Thyroid gland (tissue), 4 donors: ENCODE data around the gene AP3S2. TPM values are rescaled to one million over a fixed set of nuclear protein-coding genes. Genes with fewer than 3 reads are reported as not detected.

ENCODE experiments used
- DNase-seq, 2 donors: peaks; one replicate each; pipeline ENCODE4 v3.0.0-alpha.2; 2019
- H3K27ac ChIP-seq, 3 donors: fragments of 200-600 bp; sonication (generic); 1 replicate in 2 of 3; 2 replicates in 1 of 3; pipeline ENCODE4 v1.5.1; 2016 to 2019; ENCODE audit warnings: mild to moderate bottlenecking in 1 of 3, moderate library complexity in 1 of 3
- H3K27me3 ChIP-seq: fragments of 200-600 bp; sonication (generic); one replicate; pipeline ENCODE4 v1.5.1; 2019
- H3K36me3 ChIP-seq, 2 donors: fragments of 200-600 bp; sonication (generic); one replicate each; pipeline ENCODE4 v1.5.1; 2016 to 2019
- H3K4me1 ChIP-seq, 2 donors: fragments of 200-600 bp; sonication (generic); one replicate each; pipeline ENCODE4 v1.5.1; 2017 to 2019
- H3K4me3 ChIP-seq, 3 donors: fragments of 200-600 bp; sonication (generic); replicated peaks in 1 of 3; 1 replicate in 2 of 3; 2 replicates in 1 of 3; pipeline ENCODE4 v1.5.1; 2016; ENCODE audit warnings: mild to moderate bottlenecking in 1 of 3
- H3K9me3 ChIP-seq: fragments of 200-600 bp; sonication (generic); one replicate; pipeline ENCODE4 v1.5.1; 2017
- POLR2A ChIP-seq, 2 donors: fragments of 450-650 bp; IDR thresholded peaks; one replicate each; pipeline ENCODE4 v1.6.1; 2017; ENCODE audit warnings: antibody characterized with exemption in 2 of 2, mild to moderate bottlenecking in 2 of 2, moderate library complexity in 1 of 2
- WGBS, 2 donors: methylation state at CpG; one replicate each; pipeline ENCODE4 v1.1.5; 2017; 5-methylcytosine and 5-hydroxymethylcytosine counted together
- intact Hi-C: fragments of 100-400 bp; cut with DNase I; formaldehyde crosslinking; loops from one replicate; pipeline ENCODE4 v1.15.1; 2023
- total RNA-seq, 4 donors: library from RNA; depleted of rRNA; stranded (reverse); fragments of >200 nt; gene quantifications; one replicate each; pipeline ENCODE4 v1.2.3, GENCODE V29; 2016
- TF ChIP-seq, protein P1 (sequence below), 6 experiments: fragments of 200-600 bp in 3 of 6; fragments of 450-650 bp in 3 of 6; sonication (generic) in 3 of 6; IDR thresholded peaks; one replicate each; pipeline ENCODE4 v1.5.1; 2016 to 2019; ENCODE audit warnings: antibody characterized with exemption in 6 of 6, mild to moderate bottlenecking in 2 of 6, inconsistent platforms in 1 of 6, moderate library complexity in 1 of 6

AP3S2 gene
- total RNA-seq, 4 donors from 2014 or later = 59.6 to 98.6 (median 67.6) TPM

DNA sequence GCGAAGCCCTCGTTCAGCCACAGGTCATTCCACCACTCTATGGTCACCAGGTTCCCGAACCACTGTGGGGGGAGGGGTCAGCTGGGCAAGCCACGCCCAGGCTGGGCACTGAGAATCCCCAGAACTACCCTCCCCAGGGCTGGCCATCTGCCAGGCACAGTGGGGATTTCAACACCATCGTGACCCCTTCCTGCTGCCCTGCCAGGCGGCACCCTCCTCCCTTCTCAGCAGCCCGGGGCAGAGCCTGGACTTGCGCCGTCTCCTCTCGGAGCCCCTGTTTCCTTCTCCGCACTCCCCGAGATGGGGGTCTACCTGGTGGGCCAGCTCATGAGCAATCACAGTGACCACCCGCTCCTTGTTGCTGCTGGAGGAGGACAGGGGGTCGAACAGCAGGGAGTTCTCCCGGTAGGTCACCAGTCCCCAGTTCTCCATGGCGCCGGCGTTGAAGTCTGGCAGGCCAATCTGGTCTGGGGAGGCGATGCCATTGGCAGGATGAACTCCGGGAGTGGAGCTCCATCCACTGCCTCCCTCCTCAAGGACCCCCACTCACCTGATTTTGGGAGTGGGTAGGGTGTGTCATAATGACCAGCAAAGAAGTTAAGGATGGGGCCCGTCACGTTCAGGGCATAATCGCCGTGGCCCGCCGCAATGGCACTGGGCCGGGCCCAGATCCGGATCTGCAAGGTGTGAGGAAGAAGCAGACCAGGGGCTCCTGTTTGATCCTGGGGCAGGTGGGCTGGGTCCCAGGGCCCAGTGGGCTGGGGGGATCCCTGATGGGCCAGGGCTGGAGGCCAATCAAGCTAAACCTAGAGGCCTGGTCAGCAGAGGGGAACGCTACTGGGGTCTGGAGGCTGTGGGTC, 89.6 kb downstream of the AP3S2 start:
- Histone ChIP-seq H3K4me3 (no peak overlapping the region), H3K27me3 (no peaks in the 10 kb centered on the region), H3K36me3 (no peaks in the 10 kb centered on the region), H3K4me1 (peaks cover 0 to 5% of the 10 kb centered on the region in 2 donors), H3K27ac (no peak overlapping the region), H3K9me3 (no peaks in the 10 kb centered on the region)
- DNase-seq = no peak
- no peak for TF ChIP-seq POLR2A (IDR thresholded peaks at IDR 0.05)
- TF ChIP-seq, protein P1, sequence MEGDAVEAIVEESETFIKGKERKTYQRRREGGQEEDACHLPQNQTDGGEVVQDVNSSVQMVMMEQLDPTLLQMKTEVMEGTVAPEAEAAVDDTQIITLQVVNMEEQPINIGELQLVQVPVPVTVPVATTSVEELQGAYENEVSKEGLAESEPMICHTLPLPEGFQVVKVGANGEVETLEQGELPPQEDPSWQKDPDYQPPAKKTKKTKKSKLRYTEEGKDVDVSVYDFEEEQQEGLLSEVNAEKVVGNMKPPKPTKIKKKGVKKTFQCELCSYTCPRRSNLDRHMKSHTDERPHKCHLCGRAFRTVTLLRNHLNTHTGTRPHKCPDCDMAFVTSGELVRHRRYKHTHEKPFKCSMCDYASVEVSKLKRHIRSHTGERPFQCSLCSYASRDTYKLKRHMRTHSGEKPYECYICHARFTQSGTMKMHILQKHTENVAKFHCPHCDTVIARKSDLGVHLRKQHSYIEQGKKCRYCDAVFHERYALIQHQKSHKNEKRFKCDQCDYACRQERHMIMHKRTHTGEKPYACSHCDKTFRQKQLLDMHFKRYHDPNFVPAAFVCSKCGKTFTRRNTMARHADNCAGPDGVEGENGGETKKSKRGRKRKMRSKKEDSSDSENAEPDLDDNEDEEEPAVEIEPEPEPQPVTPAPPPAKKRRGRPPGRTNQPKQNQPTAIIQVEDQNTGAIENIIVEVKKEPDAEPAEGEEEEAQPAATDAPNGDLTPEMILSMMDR (IDR thresholded peaks at IDR 0.05) = no peak
- intact Hi-C loops = no loop called here
- WGBS, 2 donors = 90 to 92% methylated on average over 26 to 28 of the region's 29 CpGs

DNA sequence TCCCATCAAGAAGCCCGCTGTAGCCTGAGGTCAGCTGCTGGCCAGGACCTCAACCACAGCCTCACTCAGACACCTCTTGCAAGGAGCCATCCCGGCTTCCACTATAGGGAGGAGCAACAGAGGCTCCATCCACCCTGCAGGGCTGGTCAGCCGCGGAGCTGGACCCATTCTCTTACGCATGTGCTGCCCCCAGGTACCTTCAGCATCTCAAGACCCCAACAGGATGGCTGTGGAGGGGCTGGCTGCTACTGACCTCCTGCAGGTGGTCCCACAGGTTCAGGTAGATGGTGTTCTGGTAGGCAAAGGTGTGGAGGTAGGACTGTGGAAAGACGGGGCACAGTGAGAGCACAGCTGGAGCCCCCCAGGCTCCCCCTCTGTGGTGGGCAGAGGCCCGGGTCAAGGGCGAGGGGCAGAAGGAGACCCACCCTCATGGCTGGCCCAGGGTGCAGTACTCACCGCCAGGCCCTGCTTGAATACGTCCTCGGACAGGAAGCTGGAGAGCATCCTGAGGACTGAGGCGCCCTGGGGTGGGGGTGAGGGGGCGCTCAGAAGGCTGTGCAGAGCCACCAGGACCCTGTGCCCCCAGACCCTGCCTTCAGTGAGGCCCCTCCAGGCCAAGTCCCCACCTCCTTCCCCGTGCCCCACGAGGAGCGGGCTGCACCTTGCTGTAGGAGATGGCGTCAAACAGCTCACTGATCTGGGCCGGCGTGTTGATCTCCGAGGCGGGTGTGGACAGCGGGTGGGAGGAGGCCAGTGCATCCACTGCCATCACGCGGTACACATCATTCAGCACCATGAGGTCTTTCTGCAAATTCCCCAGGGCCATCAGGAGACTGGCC, 90.6 kb downstream of the AP3S2 start:
- TF ChIP-seq POLR2A (IDR thresholded peaks at IDR 0.05) = no peak
- TF ChIP-seq, protein P1 (IDR thresholded peaks at IDR 0.05) = no peak
- Histone ChIP-seq H3K4me3 (no peak overlapping the region), H3K27ac (no peak overlapping the region), H3K4me1 (peaks cover 0 to 5% of the 10 kb centered on the region in 2 donors), H3K36me3 (no peaks in the 10 kb centered on the region), H3K9me3 (no peaks in the 10 kb centered on the region), H3K27me3 (no peaks in the 10 kb centered on the region)
- intact Hi-C loops = no loop called here
- DNase-seq = no peak
- 90 to 98% methylated on average over 14 to 18 of the region's 24 CpGs for WGBS, 2 donors

DNA sequence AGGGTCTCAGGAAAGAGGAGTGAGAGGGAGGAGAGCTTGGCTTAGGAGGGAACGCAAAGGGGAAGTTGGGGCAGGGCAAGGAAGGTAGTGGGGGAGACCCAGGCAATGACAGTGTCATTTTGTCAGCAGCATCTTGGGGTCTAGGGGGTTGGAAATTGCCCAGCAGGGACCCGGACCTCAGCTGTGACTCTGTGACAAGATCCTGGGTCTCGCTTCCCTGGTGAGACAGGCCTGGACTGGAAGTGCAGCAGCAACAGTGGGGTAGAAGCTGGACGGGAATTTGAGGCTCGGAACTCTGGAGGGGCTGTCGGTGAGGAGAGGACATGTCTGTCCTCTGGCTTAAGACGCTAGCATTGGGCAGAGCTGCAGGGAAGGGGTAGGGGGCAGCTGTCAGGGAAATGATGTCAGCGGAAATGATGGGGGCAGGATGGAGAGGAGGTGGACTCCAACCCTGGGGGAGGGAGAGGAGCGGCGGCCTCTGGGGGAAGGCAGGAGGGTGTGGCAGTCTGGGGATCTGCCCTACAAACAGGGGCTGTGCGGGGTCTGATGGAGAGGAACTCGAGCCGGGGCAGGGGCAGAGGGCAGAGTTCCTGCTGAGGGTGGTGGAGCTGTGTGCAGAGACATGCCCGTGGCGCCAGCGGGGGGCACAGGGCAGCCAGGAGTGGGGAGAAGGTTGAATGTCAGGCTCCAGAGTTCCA, 91.4 kb downstream of the AP3S2 start:
- H3K27me3 ChIP-seq = no peaks in the 10 kb centered on the region
- no peaks in the 10 kb centered on the region for H3K36me3 ChIP-seq
- H3K9me3 ChIP-seq = no peaks in the 10 kb centered on the region
- H3K27ac ChIP-seq = no peak overlapping the region
- no peak for DNase-seq
- H3K4me3 ChIP-seq = no peak overlapping the region
- WGBS, 2 donors = 77 to 78% methylated on average over 16 of the region's 16 CpGs
- peaks cover 0 to 5% of the 10 kb centered on the region in 2 donors for H3K4me1 ChIP-seq
- TF ChIP-seq POLR2A (IDR thresholded peaks at IDR 0.05) = no peak
- TF ChIP-seq, protein P1 (IDR thresholded peaks at IDR 0.05) = no peak
- intact Hi-C loops = no loop called here

DNA sequence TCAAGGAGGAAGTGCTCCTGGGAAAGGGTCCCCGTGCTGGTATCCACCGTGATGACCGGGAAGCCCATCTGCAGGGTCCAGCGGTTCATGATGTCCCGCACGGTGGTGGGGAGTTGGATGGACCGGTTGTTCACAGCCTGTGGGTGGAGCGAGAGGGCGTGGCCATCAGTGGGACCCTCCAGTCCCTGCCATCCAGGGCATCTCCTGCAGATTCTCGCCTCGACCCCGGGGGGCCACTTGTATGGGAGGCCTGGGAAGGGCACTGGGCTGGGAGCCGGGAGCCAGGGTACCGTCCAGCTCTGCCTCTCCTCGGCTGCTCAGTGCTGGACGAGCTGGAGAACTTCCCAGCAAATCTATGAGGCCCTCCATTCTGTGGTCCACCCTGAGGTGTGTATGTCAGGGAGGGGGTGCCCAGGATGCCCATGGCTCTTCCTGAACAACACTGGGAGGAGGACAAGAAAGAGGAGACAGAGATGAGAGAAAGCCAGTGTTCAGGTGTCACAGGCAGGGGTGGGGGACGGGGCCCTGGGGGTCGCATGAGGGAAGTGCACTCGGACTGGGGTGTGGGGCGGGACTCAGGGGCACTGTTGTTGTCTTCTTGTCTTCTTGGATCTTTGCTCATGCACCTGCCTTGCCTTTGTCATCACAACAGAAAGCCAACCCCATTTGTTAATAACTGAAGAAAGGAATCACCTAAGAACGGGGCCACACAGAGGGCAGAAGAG, 92.2 kb downstream of the AP3S2 start:
- 85 to 88% methylated on average over 16 to 18 of the region's 21 CpGs for WGBS, 2 donors
- H3K36me3 ChIP-seq = no peaks in the 10 kb centered on the region

More for the DNA sequence above, 92.2 kb downstream of the AP3S2 start:
- intact Hi-C loops = no loop called here
- H3K4me1 ChIP-seq = peaks cover 0 to 5% of the 10 kb centered on the region in 2 donors
- no peaks in the 10 kb centered on the region for H3K9me3 ChIP-seq
- TF ChIP-seq, protein P1 (IDR thresholded peaks at IDR 0.05) = no peak
- no peak for TF ChIP-seq POLR2A (IDR thresholded peaks at IDR 0.05)
- no peak for DNase-seq
- H3K27ac ChIP-seq = no peak overlapping the region
- H3K4me3 ChIP-seq = no peak overlapping the region
- H3K27me3 ChIP-seq = no peaks in the 10 kb centered on the region
